Activated CD8-positive, alpha-beta memory T cell treated with anti-CD3 and anti-CD28 coated beads, Interleukin-2, amount 50 U/mL, for 1 hour (primary cell): Measurements from ENCODE around the gene GSN.

Experiments used
- DNase-seq: peaks from one replicate; pipeline ENCODE4 v3.0.0-alpha.2; 2020; ENCODE audit errors: extremely low read depth

GSN gene

GRCh38 chr9:121350993-121351561, 83.1 kb downstream of the GSN start:
- no peak for DNase-seq

DNA sequence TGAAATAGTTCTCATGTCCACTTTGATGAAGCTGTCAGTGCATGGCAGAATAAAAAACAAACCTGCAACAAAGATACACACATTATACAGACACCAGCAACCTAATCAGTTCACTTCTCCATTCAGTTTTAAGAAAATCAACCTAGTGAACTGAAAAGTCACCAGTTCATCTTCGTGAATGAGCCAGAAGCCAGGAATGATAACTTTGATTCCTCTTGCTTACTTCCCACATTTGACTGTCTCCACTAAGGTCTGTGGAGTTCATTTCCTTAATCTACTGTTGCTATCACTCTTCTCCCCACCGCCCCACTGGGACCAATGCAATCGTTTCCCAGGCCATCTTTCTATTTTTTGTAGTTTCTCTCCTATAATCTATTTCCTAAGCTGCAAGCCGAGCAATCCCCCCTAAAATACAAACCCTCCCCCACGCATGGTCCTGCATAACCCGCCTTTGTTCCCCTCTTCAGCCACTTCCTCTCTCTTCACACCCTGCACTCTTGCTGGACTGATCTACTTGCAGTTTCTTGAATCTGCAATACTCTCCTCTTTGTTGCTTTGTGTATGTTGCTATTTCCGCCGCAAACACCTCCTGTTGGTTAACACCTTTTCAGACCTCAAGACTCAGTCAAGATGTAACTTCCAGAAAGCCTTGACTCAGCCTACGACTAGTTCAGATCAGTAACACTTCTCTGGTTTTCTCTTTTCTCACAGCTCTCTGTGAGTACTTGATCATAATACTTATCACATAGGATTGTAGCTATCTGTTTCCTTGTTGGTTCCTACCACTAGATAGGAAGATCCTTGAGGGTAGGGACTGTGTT, 85.5 kb downstream of the GSN start:
- no peak for DNase-seq

DNA sequence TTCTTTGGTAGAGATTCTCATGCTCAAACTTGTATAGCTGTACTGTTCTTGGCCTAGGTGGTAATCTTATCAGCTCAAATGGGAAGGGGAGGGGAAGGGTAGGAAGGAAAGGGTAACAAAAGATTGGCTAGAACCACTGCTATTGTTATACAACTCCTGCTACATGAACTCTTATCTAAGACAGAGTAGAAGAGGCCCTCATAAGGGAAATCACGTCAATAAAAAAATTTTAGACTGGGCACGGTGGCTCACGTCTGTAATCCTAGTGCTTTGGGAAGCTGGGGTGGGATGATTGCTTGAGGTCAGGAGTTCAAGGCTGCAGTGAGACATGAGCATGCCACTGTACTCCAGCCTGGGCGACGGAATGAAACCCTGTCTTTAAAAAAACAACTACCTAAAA, 86.2 kb downstream of the GSN start:
- no peak for DNase-seq

DNA sequence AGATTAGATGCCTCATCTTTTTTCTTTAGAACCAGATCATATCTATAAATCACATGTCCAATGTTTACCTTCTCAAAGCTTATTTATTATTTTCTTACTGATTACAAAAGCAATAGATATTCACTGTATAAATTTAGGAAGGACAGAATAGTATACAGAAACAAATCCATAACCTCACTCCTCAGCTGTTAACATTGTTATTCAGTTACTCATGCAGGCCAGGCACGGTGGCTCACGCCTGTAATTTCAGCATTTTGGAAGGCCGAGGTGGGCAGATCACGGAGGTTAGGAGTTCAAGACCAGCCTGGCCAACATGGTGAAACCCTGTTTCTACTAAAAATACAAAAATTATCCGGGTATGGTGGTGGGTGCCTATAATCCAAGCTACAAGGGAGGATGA, 86.8 kb downstream of the GSN start:
- DNase-seq: no peak

DNA sequence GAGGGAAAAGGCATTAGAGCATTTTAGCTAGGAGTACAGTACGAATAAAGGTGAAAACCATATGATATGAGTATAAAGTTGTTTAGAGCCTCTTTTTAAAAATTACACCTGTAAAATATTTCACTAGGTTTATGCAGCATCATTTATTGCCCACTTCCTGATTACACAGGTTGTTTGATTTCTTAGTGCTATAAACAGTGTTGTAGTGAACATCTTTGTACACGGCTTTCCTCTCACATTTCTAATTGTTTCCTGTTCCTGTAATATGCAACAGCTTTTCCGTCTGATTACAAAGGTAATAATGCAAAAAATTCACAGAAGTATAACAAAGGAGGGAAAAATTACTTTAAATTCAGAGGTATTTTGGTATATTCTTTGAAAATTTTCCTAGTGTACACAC, 89.0 kb downstream of the GSN start:
- no peak for DNase-seq

DNA sequence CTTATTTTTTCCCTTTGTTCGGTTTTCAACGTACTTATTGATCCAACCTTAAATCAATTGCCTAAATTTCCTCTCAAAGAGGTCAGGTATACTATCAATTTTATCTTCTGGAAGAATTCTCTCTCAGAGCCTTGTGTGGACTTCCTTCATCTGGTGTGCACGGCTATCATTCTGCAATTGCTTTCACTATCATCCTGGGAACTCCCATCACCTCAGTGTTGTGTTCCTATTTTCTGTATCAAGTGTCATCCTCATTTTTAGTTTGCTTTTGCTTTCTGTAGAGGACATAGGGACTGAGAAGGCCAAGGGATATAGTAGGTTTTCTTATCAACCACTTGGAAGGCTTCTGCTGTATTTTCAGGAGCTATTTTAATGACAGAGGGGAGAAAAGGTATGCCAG, 90.8 kb downstream of the GSN start:
- no peak for DNase-seq

DNA sequence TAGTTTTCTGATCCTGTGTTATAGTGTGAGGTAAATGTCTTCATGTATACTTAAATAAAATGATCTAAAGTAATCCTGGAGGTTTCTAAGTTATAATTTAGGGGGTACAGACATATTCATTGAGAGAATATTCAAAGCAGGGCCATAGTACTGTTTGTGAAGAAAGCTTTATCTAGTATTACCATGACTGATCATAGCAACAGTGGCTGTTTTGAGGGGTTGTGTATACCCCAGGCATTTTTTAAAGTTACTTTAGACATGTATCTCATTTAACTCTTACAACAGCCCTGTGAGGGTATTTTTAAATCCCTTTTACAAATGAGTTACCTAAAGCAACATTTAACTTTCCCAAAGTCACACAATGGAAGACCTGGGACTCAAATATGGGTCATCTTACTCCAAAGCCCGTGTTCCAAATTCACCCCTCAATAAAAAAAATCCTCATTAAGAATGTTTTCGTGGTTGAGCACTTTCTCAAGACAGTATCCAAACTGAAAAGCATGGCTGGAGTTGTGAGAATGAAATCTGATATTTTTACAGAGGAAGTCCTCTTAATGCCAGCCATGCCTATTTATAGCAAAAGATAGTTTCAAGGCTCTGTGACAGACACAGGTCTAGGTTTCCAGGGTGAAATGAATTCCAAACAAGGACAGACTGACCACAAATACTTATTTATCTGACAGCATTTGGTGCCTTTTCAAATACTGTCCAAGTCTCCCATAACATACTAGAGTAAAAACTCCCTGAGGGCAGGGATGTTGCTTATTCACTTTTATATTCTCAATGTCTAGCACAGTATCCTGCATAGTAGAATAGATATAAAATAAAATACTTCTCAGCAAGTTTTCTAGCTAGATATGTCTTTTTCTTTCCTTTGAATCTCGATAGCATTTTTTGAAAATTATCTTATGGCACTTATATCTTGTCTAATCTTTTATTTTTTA, 91.7 kb downstream of the GSN start:
- no peak for DNase-seq

- no peak for DNase-seq
Measured at GRCh38 chr9:121360601-121361374, 92.8 kb downstream of the GSN start.

- no peak for DNase-seq
Measured at GRCh38 chr9:121362813-121363621, 95.1 kb downstream of the GSN start.

DNA sequence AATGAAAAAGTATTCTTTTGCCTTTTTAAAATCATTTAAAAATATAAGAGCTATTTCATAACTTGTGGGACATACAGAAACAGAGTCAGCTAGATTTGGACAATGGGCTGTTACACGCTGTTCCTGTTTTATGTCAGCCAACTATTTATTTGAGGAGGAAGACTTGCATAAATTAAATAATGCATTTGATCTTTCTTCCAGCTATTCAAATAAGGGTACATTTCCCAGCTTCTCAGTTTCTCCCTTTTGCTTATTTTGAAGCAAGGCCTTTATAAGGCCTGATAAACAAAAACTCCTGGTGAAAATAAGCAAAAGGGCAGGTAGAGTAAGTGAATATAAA, 95.6 kb downstream of the GSN start:
- no peak for DNase-seq

DNA sequence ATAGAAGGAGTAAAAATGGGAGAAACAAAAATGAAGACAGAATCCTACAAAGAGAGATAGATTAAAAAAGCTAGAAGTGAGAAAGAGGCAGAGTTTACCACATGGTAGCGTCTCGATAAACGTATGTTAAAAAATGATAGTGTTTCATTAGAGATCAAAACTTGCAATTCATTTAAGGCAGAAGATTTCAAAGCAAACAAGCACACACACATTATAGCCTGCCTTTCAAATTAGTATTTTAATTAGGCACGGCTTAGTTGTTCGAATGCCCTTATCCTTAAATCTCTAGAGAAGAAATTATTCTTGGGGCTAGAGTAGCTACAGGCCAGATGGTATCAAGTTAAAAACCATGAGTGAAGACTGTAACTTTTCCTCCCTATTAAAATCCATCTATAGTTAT, 96.1 kb downstream of the GSN start:
- no peak for DNase-seq

GRCh38 chr9:121364886-121365285, 96.9 kb downstream of the GSN start:
- no peak for DNase-seq

DNA sequence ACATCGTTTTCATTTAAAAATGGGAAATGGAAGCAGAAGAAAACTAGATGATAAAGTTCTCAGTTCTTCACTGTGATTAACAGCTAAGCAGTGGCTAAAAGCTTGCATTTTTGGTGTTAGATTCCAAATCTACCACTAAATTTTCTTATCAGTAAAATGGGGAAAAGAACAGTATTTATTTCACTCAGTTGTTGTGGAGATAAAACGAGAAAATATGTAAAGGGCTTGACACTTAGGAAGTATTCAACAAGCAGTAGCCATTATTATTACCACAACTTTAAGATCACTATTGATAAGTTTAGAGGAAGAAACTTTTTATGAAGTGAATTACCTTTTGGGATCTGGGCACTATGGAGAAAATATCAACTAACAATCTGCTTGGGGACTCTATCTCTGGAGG, 97.6 kb downstream of the GSN start:
- DNase-seq: no peak

DNA sequence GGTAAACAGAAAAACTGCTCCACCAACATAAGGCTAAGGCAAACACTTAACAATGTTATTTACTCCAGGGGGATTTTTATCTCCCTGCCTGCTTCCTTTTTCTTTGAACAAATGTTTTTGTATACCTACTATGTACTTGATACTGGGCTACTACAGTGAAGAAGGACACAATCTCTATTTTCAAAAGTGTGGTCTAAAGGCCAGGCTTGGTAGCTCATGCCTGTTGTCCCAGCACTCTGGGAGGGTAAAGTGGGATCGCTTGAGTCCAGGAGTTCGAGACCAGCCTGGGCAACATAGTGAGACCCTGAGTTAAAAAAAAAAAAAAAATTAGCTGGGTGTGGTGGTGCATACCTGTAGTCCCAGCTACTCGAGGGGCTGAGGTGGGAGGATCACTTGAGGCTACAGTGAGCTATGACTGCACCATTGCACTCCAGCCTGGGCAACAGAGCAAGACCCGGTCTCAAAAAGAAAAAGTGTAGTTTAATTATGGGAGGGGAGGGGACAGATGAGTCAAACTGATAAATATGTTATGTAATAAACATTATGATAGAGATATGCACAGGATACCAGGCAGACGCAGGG, 98.7 kb downstream of the GSN start:
- no peak for DNase-seq

GRCh38 chr9:121367306-121368137, 99.6 kb downstream of the GSN start:
- DNase-seq: no peak

DNA sequence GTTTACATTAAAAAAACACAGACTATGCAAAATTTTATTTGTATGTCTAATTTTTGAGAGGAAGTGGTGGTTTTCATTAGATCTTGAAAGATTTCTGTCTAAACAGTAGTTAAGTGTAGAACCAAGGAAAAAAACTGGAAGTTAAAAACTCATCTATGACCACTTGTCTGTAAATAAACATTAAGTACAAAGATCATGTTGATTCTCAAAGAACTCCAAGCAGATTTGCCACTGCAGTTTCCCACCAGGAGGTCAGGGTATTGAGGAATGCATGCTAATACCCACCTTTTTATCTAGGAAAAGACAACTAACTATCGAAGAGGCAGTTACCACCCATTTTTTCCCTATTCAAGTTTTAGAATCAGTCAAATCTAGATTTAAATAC, 100.2 kb downstream of the GSN start:
- DNase-seq: no peak

DNA sequence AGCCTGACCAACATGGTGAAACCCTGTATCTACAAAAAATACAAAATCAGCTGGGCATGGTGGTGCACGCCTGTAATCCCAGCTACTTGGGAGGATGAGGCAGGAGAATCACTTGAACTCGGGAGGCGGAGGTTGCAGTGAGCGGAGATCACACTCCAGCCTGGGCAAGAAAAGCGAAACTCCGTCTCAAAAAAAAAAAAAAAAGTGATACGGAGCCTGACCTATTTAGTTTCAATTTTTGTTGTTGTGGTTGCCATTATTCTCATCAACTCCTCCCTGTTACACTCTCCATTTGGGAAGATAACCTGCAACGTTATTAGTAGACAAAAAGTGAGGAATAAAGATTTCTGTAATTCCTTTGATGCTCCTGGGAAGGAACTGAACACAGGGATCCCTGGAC, 100.8 kb downstream of the GSN start:
- no peak for DNase-seq

DNA sequence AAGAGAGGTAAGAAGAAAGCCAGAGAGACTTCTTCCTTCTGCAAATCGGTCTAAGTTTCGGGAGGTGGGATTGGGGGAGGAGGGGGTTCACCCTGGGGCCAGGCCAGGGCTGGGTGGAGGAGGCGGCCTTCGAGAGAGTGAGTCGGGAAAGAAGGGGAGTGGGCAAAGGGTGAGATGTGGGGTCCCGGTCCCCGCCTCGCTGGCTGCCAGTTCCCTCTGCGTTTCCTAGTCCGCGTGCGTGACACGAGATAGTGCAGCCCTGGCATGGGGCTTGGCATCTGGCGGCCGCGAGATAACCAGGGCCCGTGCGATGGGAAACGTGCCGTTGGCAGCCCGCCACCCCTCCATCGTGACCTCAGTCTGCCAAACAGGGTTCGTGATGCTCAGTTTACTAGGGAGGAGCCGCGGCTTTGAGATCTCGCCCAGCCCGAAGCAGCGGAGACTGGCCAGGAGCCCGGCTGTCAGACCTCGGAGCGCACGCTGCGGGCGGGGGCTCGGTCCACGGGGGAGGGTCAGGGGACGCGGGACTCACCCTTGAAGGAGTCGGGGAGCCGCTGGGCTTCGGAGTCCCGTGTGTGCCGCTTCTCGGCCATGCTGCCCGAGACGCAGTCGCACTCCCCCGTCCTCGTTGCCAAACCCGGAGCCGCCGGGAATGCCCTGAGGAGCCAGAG, 101.8 kb downstream of the GSN start, which contains the start of gene STOM:
Gene STOM (minus strand): TSS at position 656 of the 671 bp plus-strand sequence. CDS start 63 bp downstream, at position 593.
- DNase-seq: peak; percentile 18

DNA sequence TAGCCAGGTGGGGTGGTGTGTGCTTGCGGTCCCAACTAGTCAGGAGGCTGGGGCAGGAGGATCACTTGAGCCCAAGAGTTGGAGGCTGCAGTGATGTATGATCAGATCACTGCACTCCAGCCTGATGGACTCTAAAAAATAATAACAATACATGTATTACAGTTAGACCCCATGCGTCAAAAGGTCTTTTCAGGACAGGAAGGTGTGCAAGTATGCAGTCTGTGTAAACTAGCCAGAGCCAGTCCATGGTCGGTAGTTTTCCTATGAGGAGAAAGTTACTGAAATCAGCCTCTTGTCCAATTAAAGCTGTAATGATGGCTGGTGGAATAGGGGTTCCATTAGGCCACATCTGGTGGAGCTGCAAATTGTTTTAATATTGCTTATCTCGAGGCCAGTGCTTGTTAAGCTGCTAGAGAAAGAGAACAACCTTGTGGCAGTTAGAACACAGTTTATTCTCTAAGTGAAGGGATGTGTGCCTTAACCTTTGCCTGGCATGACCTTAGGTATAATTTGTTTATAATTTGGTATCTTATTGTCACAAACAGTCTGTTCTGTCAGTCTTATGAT, 103.6 kb downstream of the GSN start:
- no peak for DNase-seq
